Keratinocyte (primary cell): ENCODE measurements around the gene RGS2.

Source experiments
- CTCF ChIP-seq, 3 experiments: IDR thresholded peaks in 1 of 3; conservative IDR thresholded peaks in 1 of 3; optimal IDR thresholded peaks in 1 of 3; 2 replicates in 2 of 3; 3 replicates in 1 of 3; pipeline versions ENCODE3 to v1.5.1; 2011; ENCODE audit warnings: low read length in 3 of 3, mild to moderate bottlenecking in 3 of 3, moderate library complexity in 2 of 3, control low read depth in 1 of 3, inconsistent platforms in 1 of 3; ENCODE audit not compliant: insufficient read depth in 2 of 3; ENCODE audit errors: extremely low read depth in 1 of 3
- EZH2 ChIP-seq: IDR thresholded peaks from one replicate; pipeline ENCODE4 v1.6.1; 2012; ENCODE audit warnings: inconsistent platforms, mild to moderate bottlenecking, low read length, moderate library complexity

GRCh38 chr1:192776998-192777397 lies 31.8 kb upstream of the RGS2 start:
- no peak for TF ChIP-seq CTCF (optimal IDR thresholded peaks at IDR 0.05 in 1 of 3, IDR thresholded peaks at IDR 0.05 in 1 of 3, conservative IDR thresholded peaks at IDR 0.05 in 1 of 3; ENCODE audit: extremely low read depth in 1 of 3, insufficient read depth in 2 of 3, low read length in 3 of 3)
- no peak for TF ChIP-seq EZH2
